MM.1S (cell line): Measurements from ENCODE around the gene ALPI.

Experiments used
- DNase-seq: peaks from one replicate; pipeline ENCODE4 v3.0.0-alpha.2; 2015
- H2AFZ ChIP-seq: fragments of 300-600 bp; sonication (generic); 2 replicates; pipeline ENCODE4 v1.6.0; 2016; ENCODE audit warnings: antibody characterized with exemption, low read length
- H3F3A ChIP-seq: fragments of 300-600 bp; sonication (generic); 2 replicates; pipeline ENCODE4 v1.6.1; 2016; ENCODE audit warnings: mild to moderate bottlenecking, antibody characterized with exemption, low read length, moderate library complexity, mixed read lengths; ENCODE audit not compliant: insufficient read depth
- H3K27ac ChIP-seq: fragments of 300-600 bp; sonication (generic); 2 replicates; pipeline ENCODE4 v1.5.1; 2016; ENCODE audit warnings: mild to moderate bottlenecking, low read length
- H3K27me3 ChIP-seq: fragments of 300-600 bp; sonication (generic); replicated peaks from 2 replicates; pipeline ENCODE4 v1.6.0; 2016; ENCODE audit warnings: low read length; ENCODE audit not compliant: insufficient read depth
- H3K36me3 ChIP-seq: fragments of 300-600 bp; sonication (generic); replicated peaks from 2 replicates; pipeline ENCODE4 v1.6.1; 2016; ENCODE audit warnings: mild to moderate bottlenecking, low read length, mixed read lengths; ENCODE audit not compliant: insufficient read depth
- H3K4me1 ChIP-seq: fragments of 300-600 bp; sonication (generic); 2 replicates; pipeline ENCODE4 v1.6.1; 2016; ENCODE audit warnings: low read length, mixed read lengths
- H3K4me2 ChIP-seq: fragments of 300-600 bp; sonication (generic); 2 replicates; pipeline ENCODE4 v1.6.0; 2016; ENCODE audit warnings: low read depth, low read length
- H3K4me3 ChIP-seq: fragments of 300-600 bp; sonication (generic); 2 replicates; pipeline ENCODE4 v1.5.1; 2016; ENCODE audit warnings: low read length, mixed read lengths
- H3K79me2 ChIP-seq: fragments of 300-600 bp; sonication (generic); 2 replicates; pipeline ENCODE4 v1.6.1; 2016; ENCODE audit warnings: mixed run types, low read length, mixed read lengths
- H3K9ac ChIP-seq: fragments of 300-600 bp; sonication (generic); 2 replicates; pipeline ENCODE4 v1.6.1; 2016; ENCODE audit warnings: low read length, mixed read lengths
- H3K9me2 ChIP-seq: fragments of 300-600 bp; sonication (generic); replicated peaks from 2 replicates; pipeline ENCODE4 v1.6.1; 2016; ENCODE audit warnings: mild to moderate bottlenecking, low read length, mixed read lengths; ENCODE audit not compliant: insufficient read depth
- H3K9me3 ChIP-seq: fragments of 300-600 bp; sonication (generic); replicated peaks from 2 replicates; pipeline ENCODE4 v1.6.1; 2016; ENCODE audit warnings: mild to moderate bottlenecking, low read length, mixed read lengths; ENCODE audit not compliant: insufficient read depth
- H4K20me1 ChIP-seq: fragments of 300-600 bp; sonication (generic); 2 replicates; pipeline ENCODE4 v1.6.1; 2016; ENCODE audit warnings: mild to moderate bottlenecking, low read length, moderate library complexity, mixed read lengths; ENCODE audit not compliant: insufficient read depth
- CTCF ChIP-seq: fragments of 300-600 bp; sonication (generic); IDR thresholded peaks from 2 replicates; pipeline ENCODE4 v1.5.1; 2016; ENCODE audit warnings: antibody characterized with exemption, low read length, mixed read lengths
- EZH2 ChIP-seq: fragments of 300-600 bp; sonication (generic); optimal IDR thresholded peaks from 2 replicates; pipeline ENCODE3; 2017; ENCODE audit warnings: low read depth, mild to moderate bottlenecking, antibody characterized with exemption, low read length, mixed read lengths
- EZH2phosphoT487 ChIP-seq: fragments of 300-600 bp; sonication (generic); IDR thresholded peaks from 2 replicates; pipeline ENCODE4 v1.6.1; 2018; ENCODE audit warnings: antibody characterized with exemption, low read length

The ALPI gene

GRCh38 chr2:232410238-232410900, 45.6 kb upstream of the ALPI start:
- no peak for TF ChIP-seq CTCF
- TF ChIP-seq EZH2phosphoT487: no peak
- Histone ChIP-seq H4K20me1 (no peaks in the 10 kb centered on the region), H3K36me3 (no peaks in the 10 kb centered on the region), H3K9me2 (no peaks in the 10 kb centered on the region), H3K4me3 (no peak overlapping the region), H3K27me3 (no peaks in the 10 kb centered on the region), H3K79me2 (no peaks in the 10 kb centered on the region), H2AFZ (no peak overlapping the region), H3F3A (no peaks in the 10 kb centered on the region), H3K9ac (no peak overlapping the region), H3K4me2 (no peak overlapping the region), H3K9me3 (no peaks in the 10 kb centered on the region), H3K4me1 (no peaks in the 10 kb centered on the region), H3K27ac (no peak overlapping the region)
- no peak for DNase-seq

DNA sequence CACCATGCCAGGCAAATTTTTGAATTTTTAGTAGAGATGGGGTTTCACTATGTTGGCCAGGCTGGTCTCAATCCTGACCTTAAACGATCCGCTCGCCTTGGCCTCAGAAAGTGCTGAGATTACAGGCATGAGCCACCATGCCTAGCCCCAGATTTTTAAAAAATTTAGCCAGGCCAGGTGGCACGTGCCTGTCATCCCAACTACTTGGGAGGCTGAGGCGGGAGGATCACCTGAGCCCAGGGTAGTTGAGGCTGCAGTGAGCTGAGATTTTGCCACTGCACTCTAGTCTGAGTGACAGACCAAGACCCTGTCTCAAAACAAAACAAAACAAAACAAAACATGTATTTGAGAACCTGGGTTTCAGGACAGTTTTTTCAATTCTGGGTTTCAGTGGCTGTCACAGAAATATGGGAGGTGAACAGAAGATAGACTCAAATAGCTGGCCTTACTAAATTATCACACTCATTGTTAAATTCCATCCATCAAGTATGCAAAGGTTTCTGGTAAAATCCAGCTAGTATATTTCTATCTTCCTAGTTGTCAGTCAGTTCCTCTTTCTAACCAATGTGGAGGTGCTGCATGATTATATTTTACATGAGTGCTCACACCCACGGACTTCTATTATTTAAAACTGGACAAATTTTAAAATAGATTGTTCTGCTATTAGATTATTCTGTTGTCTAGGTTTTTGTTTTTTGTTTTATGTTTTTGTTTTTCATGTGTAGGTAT, 43.9 kb upstream of the ALPI start:
- Histone ChIP-seq H3K4me2 (no peak overlapping the region), H3K27ac (no peak overlapping the region), H3K9ac (no peak overlapping the region), H3K27me3 (no peaks in the 10 kb centered on the region), H3K4me3 (no peak overlapping the region), H2AFZ (no peak overlapping the region), H3K79me2 (no peaks in the 10 kb centered on the region), H3F3A (no peaks in the 10 kb centered on the region), H3K4me1 (no peaks in the 10 kb centered on the region), H3K9me3 (no peaks in the 10 kb centered on the region), H3K36me3 (no peaks in the 10 kb centered on the region), H3K9me2 (no peaks in the 10 kb centered on the region), H4K20me1 (no peaks in the 10 kb centered on the region)
- TF ChIP-seq EZH2phosphoT487 (no peak), CTCF (no peak), EZH2 (no peak)
- DNase-seq: no peak

DNA sequence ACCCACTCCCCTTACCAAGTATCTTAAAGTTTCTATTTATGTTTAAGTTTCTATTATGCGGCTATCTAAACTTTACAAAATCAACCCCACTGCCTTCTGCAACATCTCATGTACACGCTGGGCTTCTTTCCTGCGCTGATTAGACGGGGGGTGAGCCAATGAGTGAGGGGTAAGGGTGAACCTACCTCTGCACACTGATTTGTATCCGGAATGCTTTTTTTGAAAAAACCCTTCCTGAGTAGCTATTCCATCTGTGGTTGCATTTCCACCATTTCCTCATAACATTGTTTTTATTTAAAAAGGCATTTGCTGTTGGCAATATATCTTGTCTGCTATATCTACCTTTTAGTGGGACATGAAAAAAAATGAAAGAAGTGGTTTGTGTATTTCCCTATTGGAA, 43.0 kb upstream of the ALPI start:
- Histone ChIP-seq H3K4me1 (no peaks in the 10 kb centered on the region), H2AFZ (no peak overlapping the region), H3K4me2 (no peak overlapping the region), H4K20me1 (no peaks in the 10 kb centered on the region), H3K4me3 (no peak overlapping the region), H3K9ac (no peak overlapping the region), H3K9me3 (no peaks in the 10 kb centered on the region), H3K27ac (no peak overlapping the region), H3K9me2 (no peaks in the 10 kb centered on the region), H3F3A (no peaks in the 10 kb centered on the region), H3K36me3 (no peaks in the 10 kb centered on the region), H3K79me2 (no peaks in the 10 kb centered on the region), H3K27me3 (no peaks in the 10 kb centered on the region)
- DNase-seq: no peak
- TF ChIP-seq EZH2phosphoT487: no peak
- TF ChIP-seq EZH2: no peak
- no peak for TF ChIP-seq CTCF
